SHP77 (cell line): ENCODE data around the gene ZNF417.
"Not testable (repeated sequence)": the region's sequence is repeated elsewhere in the genome, so short reads cannot be mapped to it uniquely, and the experiment has no call there.

ENCODE experiments used
- DNase-seq, 2 experiments: peaks; one replicate each; lab custom pipeline; 2025; lab: John Stamatoyannopoulos, UW

ZNF417 gene

DNA sequence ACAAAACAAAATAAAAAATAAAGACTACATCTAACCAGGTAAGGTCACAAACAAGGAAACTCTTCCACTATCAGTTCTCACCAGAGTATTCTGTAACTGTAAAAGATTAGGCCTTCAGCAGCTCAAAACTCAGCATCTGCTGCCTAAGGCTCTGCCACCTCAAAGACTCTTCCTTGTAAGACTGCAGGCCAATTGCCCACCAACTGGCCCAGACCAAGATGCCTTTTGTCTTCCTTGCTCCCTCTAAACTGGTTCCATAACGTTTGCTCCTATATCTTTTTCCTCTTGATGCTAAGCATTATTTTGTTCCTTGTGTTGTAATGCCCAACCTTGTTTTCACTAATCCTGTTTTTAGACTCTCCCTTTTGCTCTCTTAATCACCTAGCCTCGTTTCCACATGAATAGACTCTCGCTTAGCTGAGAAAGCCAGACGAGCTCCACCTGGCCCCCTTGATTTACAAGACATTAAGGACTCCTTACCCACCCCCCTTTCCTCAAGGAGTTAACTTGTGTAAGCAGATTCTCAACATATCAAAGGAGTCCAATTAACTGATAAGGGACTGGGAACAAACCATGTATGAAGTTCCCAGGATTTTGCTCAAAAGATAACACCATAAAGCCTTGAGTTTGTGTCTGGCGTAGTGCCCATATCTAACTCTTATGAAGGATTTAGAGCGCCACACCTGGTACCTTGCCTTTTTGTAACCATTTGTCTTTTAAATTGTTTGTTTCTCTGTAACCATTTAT is 29.0 kb downstream of the ZNF417 start:
- no peak for DNase-seq

- no peak for DNase-seq
These were observed 30.3 kb downstream of the ZNF417 start for GRCh38 chr19:57886046-57886445.

- DNase-seq, result not testable (repeated sequence)
These were observed 42.3 kb downstream of the ZNF417 start for GRCh38 chr19:57873883-57874799.

DNA sequence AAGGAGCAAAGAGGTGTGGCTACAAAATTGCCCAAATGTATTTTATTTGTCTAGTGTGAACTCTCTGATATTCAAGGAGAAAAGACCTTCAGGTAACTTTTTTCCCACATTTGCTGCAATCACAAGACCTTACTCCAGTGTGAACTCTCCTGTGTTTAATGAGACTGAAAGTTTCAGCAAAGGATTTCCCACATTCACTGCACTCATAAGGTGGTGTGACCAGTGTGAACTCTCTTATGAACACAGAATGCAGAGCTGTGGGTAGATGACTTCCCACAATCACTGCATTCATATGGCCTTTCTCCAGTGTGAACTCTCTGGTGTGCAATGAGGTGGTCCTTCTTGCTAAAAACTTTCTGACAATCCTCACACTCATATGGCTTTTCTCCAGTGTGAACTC is 43.9 kb downstream of the ZNF417 start:
- no peak for DNase-seq

- DNase-seq, result no peak
These were observed 46.2 kb downstream of the ZNF417 start for GRCh38 chr19:57870225-57870624.

DNA sequence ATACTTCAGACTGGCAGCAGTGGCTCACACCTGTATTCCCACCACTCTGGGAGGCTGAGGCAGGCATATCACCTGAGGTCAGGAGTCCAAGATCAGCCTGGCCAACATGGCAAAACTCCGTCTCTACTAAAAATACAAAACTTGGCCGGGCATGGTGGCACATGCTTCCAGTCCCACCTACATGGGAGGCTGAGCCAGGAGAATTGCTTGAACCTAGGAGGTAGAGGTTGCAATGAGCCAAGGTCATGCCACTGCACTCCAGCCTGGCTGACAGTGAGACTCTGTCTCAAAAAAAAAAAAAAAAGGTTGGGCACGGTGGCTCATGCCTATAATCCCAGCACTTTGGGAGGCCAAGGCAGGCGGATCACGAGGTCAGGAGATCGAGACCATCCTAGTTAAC is 46.7 kb downstream of the ZNF417 start:
- not testable (repeated sequence) for DNase-seq

- no peak for DNase-seq
These were observed 48.4 kb downstream of the ZNF417 start for GRCh38 chr19:57867868-57868492.
